ENCODE data around the gene ZNF718. TPM values are rescaled to one million over a fixed set of nuclear protein-coding genes. Genes with fewer than 3 reads are reported as not detected.

The ZNF718 gene
- total and polyA plus RNA-seq, 2 of the 13 experiments (the other 11 are each of a cell fraction or from before 2014, with no cell fraction given): not detected

DNA sequence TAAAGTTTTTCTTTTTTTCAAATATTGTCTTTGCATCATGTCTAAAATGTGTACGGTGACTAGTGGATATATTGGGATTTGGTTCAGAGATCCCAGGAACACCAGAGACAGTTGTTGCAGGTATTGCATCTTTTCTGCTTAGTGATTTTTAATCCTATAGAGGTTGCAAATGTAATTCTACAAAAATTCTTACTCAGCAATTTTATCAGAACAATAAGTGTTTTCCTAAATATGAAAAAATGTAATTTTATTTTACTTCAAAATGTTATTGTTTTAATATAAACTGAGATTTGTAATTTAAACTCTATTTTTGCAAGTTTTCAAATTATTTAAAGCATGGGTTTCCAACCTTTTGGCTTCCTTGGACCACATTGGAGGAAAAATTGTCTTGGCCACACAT is 8.2 kb downstream of the ZNF718 start:
- no peaks in the 10 kb centered on the region for H3K79me2 ChIP-seq (ENCODE audit: insufficient read depth, low read length)
- POLR2A ChIA-PET: no interaction called here
- CTCF ChIA-PET (ENCODE audit: low intra/inter-chr PET ratio, low total read pairs): no interaction called here
- TF ChIP-seq, protein P1, sequence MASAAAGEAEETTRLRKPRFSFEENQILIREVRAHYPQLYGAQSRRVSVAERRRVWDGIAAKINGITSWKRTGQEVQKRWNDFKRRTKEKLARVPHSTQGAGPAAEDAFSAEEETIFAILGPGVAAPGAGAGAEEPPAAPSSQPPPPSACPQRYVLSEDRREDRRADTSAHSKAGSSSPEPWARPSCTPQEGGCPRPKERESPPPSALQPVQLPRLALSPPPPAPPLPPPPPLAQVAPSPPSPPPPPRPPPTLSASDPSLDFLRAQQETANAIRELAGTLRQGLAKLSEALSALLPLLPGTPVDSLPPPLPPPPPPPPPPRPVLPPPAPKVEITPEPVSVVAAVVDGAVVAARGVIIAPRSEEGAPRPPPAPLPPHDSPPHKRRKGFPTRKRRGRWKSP (CRISPR knock-in tag; IDR thresholded peaks at IDR 0.05): no peak
- no peak for TF ChIP-seq HNRNPK (IDR thresholded peaks at IDR 0.05; ENCODE audit: low read depth, low read length, poor library complexity, severe bottlenecking)
- no peak for TF ChIP-seq ERF (CRISPR knock-in tag; IDR thresholded peaks at IDR 0.05)
- TF ChIP-seq TBX2 (CRISPR knock-in tag; IDR thresholded peaks at IDR 0.05; ENCODE audit: borderline replicate concordance): no peak
- TF ChIP-seq ZNF674 (CRISPR knock-in tag; IDR thresholded peaks at IDR 0.05; ENCODE audit: low read depth): no peak
- no peak for TF ChIP-seq TBP (CRISPR knock-in tag; IDR thresholded peaks at IDR 0.05)
- no peak for TF ChIP-seq SCMH1 (CRISPR knock-in tag; IDR thresholded peaks at IDR 0.05; ENCODE audit: borderline replicate concordance)
- no peak for TF ChIP-seq ZNF260 (CRISPR knock-in tag; IDR thresholded peaks at IDR 0.05; ENCODE audit: borderline replicate concordance, low read depth)
- TF ChIP-seq NR2F2 (IDR thresholded peaks at IDR 0.05; ENCODE audit: borderline replicate concordance, low read depth): no peak
- no peak for TF ChIP-seq PPARG (CRISPR knock-in tag; conservative IDR thresholded peaks at IDR 0.05)
- TF ChIP-seq, protein P2, sequence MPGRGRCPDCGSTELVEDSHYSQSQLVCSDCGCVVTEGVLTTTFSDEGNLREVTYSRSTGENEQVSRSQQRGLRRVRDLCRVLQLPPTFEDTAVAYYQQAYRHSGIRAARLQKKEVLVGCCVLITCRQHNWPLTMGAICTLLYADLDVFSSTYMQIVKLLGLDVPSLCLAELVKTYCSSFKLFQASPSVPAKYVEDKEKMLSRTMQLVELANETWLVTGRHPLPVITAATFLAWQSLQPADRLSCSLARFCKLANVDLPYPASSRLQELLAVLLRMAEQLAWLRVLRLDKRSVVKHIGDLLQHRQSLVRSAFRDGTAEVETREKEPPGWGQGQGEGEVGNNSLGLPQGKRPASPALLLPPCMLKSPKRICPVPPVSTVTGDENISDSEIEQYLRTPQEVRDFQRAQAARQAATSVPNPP (CRISPR knock-in tag; IDR thresholded peaks at IDR 0.05): no peak
- no peak for TF ChIP-seq ZNF572 (CRISPR knock-in tag; IDR thresholded peaks at IDR 0.05)
- TF ChIP-seq ZNF17 (CRISPR knock-in tag; IDR thresholded peaks at IDR 0.05): no peak
- no peaks in the 10 kb centered on the region for H3K36me3 ChIP-seq (replicated peaks in 1 of 2; ENCODE audit: control insufficient read depth in 1 of 2, insufficient read depth in 2 of 2, low read length in 2 of 2)
- H4K20me1 ChIP-seq (ENCODE audit: insufficient read depth, low read length): no peaks in the 10 kb centered on the region
- H3K4me1 ChIP-seq (ENCODE audit: insufficient read depth, low read length): no peaks in the 10 kb centered on the region
- BruUV-seq (replicated peaks): no TSS peak
- FAIRE-seq: no peak
- H2AFZ ChIP-seq (ENCODE audit: low read length): no peak overlapping the region
- in situ Hi-C loops (cut with HindIII; ENCODE audit: extremely low pct_ligation_motif_present, low pct_unique_long_range_greater_than_20kb): no loop called here
- no peak for ATAC-seq
- H3K27ac ChIP-seq (ENCODE audit: extremely low read length, insufficient read depth, low read length): no peak overlapping the region
- no peak overlapping the region for H3K4me3 ChIP-seq (replicated peaks in 1 of 3; ENCODE audit: insufficient read depth in 1 of 3, low read depth in 2 of 3, low read length in 3 of 3)
- H3K9me3 ChIP-seq (ENCODE audit: low read length): peaks cover 36% of the 10 kb centered on the region
- no peaks in the 10 kb centered on the region for H3K27me3 ChIP-seq (ENCODE audit: control insufficient read depth in 1 of 2, insufficient read depth in 2 of 2, low read length in 2 of 2)
- no peak overlapping the region for H3K4me2 ChIP-seq (ENCODE audit: low read depth, low read length)
- no peak for DNase-seq (ENCODE audit: low spot score)
- no CpG with 5 or more reads among the region's 1 CpG for WGBS (ENCODE audit: low lambda C conversion rate)
- no peak overlapping the region for H3K9ac ChIP-seq (ENCODE audit: insufficient read depth, low read depth, low read length)
- intact Hi-C loops (cut with micrococcal nuclease; ENCODE audit: unreplicated experiment): no loop called here
